ENCODE results near the gene MITD1.
"Not testable (repeated sequence)": the region's sequence is repeated elsewhere in the genome, so short reads cannot be mapped to it uniquely, and the experiment has no call there.

Gene MITD1

DNA sequence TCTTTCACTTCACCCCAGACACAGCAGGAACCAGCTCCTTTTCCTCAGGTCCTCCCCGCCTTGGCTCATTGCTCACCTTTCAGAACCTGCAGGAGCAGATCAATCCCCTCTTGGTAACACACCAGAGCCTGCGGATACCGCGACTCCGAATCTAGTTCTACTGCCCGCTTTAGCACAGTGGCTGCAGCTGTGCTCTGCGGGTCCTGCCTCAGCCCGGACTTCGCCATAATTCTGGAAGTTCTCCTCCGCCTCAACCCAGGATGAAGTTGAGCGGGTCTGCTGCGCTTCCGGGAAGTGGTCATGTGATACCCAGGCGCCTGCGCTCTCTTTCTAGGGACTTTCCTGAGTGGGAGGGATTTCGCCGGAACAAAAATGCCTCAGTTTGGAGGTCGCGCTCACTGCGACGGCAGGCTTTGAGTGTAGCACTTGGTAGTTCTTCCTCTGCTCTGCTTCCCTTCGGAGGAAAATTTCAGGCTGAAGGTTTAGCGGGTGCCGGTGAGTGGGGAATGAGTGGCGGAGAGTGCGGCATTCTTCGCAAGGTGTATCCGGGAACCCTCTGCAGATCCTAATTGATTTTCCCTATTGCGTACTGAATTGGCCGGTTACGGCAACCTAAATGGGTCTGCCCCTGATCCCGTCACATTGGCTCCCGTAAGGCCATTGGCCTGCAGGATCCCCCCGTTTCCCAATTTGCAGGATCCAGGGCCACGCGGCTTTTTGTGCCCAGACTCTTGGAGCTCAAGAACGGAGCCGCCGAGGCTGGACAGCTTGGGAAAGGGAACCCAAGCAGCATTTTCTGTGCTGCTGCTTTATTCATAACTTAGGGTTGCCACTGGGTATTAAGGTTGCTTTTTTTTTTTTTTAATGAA, at the start of gene MITD1, which contains the start of gene MRPL30:
MITD1 (minus strand) TSS at position 304 of the 869 bp plus-strand sequence; CDS start at position 227, 77 bp downstream.
MRPL30 (plus strand) TSS at position 430 of the 869 bp plus-strand sequence. CDS start 5,020 bp downstream, outside the sequence.
- DNase-seq: peak; percentile 88 to 92 (median 90)

DNA sequence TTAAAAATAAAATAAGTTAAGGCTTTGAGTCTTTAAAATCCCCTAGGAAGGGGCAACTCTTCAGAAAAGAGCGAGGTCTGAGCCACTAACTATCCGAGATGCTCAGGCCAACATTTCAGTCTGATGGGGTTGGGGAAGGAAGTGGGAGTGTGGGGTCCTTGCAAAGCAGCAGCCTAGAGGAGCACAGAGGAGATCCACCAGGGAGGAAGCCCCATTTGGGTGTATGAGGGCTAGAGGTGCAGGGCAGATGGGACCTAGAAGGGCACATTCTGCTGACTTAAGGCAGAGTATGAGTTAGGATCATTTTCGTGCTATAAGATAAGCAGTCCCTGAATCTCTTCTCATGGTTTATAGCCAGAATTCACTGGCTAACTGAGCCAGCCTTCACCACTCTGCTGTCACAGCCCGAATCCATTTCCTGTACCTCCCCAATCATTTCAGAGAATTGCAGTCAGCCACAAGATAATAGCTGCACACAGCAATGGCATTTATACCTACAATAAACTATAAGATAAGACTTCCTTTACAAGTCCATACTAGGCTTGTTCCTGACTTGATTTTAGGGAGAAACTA, 37.2 kb upstream of the MITD1 start:
- DNase-seq: no peak

DNA sequence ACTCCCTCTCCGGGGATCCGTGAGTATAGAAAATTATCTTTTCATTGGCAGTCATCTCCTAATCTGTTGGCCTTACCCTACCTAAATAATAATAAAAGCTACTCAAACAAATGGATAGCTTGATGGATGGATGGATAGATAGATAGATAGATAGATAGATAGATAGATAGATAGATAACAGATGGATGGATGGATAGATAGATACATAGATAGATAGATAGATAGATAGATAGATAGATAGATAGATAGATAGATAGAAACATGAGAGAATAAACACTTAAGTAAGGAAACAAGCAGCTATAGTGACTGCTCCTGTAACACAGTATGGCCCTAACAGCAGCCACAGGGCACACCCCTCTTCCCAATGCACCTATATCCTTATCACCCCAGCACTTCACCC, 35.2 kb upstream of the MITD1 start:
- DNase-seq: no peak

DNA sequence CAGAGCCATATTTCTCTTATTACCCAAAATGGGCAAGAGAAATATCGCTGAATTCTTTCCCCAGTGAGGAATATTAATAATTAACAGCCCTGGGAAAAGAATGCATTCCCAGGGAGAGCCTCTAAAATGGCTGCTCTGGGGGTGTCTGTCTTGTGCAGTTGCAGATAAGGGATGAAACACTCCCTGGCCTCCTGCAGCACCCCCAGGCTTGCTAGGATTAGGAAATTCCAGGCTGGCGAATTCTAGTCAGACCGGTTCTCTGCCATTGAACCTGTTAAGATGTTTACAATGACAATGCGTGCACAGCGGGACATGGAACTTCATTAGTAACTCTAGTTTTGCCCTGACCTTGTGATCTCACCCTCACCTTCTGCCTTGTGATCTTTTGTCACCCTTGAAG, 24.6 kb upstream of the MITD1 start:
- no peak for DNase-seq

DNA sequence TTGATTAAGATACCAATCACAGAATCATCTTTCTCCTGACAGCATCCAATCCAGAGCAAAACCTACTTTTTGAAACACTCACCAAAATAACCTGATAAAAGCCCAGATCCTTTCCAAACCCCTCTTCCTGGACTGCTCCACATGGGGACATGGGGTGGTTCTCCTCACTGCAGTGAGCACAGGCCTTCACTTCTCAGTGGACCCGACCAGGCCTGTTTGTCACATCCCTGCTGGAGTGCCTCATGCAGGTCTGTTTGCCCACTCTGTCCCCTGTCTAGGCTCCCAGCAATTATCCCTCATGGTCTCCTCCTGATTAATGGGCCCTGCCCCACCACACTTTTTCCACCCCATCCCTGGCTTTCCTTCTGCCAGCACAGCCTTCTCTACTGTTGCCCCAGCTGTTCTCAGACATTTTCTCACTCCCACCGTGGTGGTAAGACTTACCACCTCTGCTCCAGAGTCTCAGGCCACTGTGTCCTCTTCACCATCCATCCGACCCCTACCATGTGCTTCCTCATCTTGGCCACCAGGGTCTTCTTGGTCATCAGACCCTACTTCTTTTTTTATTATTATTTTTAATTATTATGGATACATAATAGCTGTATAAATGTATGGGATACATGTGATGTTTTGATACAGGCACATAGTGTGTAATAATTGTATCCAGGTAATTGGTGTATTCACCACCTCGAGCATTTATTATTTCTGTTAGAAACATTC, 21.3 kb upstream of the MITD1 start:
- no peak for DNase-seq

DNA sequence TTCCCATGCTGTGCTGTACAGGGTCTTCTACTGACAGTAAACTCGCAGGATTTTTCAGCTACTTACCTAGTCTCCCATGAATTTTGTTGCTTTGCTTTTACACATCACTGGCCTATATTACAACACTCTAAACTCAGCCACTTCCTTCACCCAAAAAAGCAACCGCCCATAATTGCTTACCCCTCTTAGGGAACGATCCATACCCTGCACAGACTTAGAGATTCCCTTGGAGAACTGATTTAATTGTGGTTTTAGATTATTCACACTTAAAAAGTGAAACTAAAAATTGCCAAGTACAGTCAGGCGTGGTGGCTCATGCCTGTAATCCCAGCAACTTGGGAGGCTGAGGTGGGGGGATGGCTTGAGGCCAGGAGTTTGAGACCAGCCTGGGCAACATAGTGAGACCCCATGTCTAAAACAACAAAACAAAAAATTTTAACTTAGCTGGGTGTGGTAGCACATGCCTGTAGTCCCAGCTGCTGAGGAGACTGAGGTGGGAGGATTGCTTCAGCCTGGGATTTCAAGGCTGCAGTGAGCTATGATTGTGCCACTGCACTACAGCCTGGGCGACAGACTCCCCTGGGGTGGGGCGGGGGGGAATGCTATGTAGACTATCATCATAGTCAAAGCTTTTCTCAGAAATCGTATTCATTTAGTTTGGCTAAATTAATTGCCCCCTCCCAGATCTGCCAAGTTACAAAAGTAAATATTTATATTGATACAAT, 19.4 kb upstream of the MITD1 start:
- DNase-seq: no peak

DNA sequence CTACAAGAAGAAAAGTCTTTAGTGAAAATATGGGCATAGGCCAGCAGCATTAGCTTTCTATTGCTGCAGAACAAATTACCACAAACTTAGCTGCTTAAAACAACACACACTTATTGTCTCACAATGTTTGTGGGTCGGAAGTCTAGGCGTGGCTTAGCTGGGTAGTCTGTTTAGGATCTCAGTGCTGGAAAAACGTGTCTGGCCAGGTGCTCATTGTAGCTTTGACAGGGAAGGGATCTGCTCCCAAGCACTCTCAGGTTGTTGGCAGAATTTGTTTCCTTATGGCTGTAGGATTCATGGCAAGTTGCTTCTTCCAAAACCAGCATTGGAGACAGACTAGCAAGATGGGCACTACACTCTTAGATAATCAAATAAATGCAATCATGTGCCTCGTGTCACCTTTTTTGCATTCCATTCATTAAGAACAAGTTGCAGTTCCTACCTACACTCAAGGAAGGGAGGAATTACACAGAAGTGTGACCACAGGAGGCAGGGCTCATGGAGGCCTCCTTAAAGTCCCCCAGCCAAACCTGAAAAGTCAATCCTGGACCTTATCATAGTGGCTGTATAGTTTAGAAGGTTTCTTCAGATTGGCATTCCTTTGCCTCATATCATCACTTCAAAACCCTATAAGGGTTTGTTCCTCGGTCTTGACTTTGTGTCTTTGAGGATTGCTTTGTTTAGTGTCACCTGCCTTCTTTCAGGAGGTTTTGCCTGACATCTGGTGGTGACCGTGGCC, 17.4 kb upstream of the MITD1 start:
- DNase-seq: no peak

DNA sequence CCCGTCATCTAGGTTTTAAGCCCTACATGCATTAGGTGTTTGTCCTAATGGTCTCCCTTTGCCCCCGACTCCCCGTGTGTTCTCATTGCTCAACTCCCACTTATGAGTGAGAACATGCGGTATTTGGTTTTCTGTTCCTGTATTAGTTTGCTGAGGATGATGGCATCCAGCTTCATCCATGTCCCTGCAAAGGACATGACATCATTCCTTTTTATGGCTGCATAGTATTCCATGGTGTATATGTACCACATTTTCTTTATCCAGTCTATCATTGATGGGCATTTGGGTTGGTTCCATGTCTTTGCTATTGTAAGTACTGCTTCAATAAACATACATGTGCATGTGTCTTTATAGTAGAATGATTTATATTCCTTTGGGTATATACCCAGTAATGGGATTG, 11.5 kb upstream of the MITD1 start:
- DNase-seq: not testable (repeated sequence)

DNA sequence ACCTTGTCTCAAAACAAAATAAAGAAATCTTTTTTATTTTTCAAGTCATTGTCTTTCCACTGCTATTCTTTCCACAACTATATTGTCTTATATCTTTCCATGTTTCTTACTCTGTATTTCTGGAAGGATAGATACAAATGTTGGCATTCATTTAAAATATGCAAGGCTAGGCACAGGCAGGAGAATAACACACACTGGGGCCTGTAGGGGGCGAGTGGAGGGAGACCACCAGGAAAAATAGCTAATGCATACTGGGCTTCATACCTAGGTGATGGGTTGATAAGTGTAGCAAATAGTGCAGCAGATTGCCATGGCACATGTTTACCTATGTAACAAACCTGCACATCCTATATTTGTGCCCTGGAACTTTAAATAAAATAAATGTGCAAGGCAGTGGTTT, 9.7 kb upstream of the MITD1 start:
- no peak for DNase-seq

DNA sequence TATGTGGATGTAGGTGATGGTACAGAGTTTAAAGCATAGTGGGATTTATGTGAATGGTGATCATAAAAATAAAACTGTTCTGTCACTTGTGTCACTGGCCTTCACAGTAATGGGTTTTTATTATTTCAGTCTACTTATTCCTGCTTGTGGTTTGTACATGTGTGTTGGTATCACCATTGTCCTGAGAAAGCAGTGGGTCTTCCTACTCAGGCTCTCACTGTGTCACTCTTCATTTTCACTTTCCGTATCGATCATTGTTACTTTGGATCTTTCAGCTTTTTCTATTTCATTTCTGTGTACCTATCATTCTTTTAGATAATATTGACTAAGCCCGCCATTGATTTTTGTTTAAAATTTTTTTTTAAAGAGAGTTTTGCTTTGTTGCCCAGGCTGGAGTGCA, 7.5 kb upstream of the MITD1 start:
- DNase-seq: no peak

DNA sequence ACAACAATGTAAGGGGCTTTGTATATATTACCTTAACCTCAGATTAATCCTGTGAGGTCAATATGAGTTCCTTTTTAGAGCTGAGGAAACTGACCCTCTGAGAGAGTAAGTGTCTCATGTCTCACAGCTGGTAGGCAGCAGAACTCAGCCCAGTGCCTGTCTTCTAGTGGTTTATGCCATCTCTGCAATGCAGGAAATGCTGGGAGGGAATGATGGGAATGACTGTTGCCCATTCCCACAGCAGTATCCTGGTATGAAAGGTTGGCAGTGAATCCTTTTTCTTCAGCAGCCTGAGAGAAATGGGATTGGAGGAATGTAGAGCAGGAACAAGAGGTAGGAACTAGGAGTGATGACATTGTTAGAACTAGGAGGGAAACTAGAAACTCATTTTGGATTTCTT, 6.2 kb upstream of the MITD1 start:
- DNase-seq: no peak

DNA sequence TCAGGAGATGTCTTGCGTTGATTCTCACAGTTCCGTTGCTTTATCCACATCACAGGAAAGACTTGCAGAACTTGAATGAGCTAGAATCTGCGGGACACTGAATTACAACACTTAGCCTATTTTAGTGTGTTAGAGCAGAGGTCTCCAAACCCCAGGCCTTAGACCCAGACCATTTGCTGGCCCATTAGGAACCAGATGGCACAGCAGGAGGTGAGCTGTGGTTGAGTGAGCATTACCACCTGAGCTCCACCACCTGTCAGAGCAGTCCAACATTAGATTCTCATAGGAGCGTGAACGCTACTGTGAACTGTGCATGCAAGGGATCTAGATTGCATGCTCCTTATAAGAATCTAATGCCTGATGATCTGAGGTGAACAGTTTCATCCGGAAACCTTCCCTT, 4.0 kb upstream of the MITD1 start:
- DNase-seq: no peak

DNA sequence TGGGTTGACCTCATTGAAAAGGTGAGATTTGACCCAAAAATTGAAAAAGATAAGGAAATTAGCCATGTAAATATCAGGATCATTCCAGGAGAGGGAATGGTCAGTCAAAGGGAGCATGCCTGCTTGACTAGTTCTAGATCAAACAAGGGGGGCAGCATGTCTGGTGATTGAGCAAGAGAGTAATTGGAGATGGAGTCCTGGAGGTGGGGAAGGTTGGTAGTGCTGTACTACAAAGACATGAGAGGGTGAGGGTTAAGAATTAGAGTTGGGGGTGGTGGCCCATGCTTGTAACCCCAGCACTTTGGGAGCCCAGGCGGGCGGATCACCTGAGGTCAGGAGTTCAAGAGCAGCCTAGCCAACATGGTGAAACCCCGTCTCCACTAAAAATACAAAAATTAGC, 2.2 kb upstream of the MITD1 start:
- no peak for DNase-seq

DNA sequence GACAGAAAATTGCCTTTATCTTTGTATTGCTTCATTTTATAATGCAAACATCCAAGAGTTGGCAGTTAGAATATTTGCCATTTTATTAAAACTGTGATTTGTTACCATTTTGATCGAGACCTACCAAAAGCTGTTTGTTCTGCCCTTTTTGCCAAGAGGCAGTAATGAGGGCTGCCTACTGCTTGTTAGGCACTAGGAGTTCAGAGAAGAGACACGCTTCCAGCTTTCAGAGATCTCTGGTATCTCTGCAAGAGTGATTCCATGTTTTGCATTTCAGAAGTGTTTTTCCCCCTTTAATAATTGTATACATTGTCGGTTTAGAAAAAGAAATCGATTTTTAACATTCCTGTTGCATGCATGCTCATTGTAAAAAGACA, 754 bp upstream of the MITD1 start:
- no peak for DNase-seq

DNA sequence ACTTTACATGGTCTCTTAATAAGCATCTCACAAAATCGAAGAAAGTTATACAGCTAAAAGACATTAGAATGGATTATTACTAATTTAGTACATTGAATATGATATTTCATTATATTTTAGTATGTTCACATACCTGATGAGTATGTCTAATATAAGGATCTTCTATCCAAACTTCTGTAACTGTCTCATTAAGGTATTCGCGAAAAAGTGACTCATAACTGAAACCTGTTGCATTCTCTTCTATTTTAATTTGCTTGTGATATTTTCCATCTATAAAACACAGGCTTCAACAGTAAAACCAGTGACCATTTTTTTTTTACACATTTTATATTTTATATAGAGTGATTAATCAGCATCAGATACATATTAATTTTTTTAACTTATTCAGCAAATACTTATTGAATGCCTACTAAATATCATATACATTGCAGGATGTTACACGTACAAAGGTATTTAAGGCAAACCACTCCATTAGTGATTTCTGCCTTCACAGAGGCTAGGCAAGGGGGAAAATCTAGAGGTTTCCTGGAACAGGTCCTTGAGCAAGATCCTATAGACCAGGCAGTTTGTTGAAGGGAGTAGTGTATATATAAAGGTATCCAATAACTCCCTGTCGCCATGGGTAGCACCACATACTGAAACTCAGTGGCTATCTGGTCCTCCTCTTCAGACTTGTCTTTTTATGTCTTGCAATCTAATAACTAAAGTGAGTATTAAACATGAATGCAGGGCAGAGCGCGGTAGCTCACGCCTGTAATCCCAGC, 9.3 kb downstream of the MITD1 start:
- no peak for DNase-seq

DNA sequence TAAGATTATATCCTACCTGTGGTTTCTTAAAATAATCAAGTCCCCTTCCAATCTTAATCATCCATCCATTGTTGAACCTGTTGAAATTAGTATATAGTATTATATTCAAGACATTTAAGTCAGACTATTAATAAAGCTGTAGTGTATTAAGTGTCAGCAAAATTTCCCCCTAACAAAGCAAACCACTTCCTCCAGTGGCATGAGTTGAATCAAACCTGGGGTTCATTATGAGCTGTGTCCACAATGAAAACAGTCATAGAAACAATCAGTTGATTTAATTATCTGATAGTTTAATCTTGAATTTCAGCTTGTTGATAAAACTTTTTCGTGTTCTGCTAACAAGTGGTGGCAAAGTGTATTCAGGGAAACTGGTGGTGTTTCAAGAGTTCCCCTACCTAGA, 11.3 kb downstream of the MITD1 start:
- no peak for DNase-seq

DNA sequence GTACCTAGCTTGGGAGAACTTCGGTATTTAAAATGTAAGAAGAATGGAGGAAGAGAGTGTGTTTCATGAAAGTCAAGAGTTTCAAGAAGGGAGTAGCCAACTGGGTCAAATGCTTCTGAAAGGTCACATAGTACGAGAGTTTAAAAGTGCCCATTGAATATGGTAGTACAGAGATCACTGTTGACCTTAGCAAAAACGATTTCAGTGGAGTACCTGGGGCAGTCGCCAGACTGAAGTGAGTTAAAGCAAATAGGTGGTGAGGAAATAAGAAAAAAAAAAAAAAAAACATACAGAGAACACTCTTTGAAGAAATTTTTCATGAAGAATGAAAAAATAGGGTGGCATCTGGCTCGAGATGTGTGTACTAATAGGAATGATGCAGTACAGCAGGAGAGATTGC, 14.6 kb downstream of the MITD1 start:
- no peak for DNase-seq

DNA sequence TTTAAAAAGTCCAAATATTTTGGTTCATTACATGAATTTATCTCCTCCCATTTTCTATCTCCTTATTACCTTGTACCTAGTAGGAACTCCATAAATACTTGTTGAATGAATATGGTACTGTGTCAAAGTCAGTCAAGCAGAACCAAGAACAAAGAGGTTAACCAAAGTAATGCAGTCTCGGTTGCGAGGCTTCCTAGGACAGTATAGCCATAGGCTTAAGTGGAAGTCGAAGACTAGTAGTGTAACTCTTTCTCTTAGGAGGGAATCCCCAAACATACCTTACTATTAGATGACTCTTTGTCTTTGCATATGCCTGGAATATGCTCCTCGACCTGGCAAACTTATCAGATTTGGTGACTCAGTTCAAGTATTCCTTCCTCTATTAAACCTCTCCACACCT, 21.3 kb downstream of the MITD1 start:
- no peak for DNase-seq

DNA sequence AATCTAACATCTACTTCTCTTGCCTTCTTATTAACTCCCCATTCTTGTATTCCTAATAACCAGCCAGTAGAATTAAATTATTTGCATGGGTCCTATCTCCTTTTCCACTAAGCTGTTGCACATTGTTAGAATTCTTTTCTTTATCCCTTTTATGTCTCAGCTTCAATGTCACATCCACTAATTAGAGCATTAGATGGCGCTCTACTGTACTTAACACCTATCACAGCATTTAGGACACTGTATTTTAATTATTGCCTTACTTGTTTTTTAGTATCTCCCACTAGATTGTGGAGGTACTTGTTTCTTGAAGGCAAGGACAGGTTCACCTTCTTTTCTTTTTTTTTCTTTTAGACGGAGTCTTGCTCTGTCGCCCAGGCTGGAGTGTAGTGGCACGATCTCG, 22.3 kb downstream of the MITD1 start:
- DNase-seq: no peak

DNA sequence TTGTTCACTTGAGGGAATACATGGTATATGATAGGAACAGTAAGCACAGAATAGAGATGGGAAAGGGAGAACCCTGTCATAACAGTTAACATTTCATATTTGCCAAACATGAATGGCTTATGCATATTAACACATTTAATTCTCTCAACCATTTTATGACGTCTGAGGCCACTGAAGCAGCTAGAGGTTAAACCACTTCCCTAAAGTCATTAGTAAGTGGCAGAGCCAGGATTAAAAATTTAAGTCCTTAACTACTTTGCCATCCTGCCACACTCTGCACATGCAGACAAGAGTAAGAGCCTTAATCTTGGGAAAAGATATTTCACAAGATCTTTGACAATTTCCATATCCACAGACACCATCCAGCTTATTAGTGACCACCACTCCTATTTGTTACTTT, 24.0 kb downstream of the MITD1 start:
- no peak for DNase-seq

DNA sequence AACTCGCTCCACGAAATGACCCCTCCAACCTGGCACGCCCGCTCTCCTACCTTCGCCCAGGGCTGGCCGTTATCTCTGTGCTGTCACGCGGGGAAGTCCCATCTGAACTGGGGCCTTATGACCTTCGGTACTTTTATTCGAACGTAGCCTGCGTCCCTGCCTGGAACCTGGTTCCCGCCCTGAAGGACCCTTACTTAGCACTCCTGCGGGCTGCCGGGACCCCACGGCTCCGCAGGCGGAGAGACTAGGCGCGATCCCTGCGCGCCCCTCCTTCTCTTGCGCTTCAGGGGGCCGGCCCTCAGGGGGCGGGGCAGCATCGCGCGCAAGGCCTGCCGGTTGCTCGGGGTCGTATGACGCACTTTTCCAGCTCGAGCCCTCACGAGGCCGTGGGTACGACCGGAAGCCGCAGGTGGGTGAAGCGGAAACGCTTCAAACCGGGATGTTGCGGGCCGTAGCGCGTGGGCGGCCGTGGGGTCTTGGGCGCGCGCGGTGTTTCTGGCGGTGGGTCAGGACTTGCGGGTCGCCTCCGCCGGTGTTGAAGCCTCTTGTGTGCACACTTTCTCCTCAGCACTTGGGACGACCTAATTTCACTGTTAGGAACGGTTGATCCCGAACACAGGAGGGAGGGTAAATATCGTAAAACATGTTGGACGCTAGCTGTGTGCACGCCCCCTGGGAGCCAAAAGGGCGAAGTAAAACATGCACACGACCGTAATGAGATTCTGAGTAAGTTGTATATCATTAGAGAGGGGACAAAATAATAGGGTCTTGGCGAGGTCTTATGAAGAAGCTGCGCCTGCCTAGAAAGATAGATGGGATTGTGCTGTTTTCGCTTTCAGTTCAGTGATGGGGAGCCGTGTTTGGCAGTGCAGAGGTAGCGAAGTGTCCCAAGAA, 26.0 kb downstream of the MITD1 start, which contains the start of the genes LIPT1 and TSGA10:
LIPT1 (plus strand) TSS at position 325 of the 894 bp plus-strand sequence. CDS start 6,991 bp downstream, outside the sequence.
TSGA10 (minus strand) TSS at position 300 of the 894 bp plus-strand sequence. CDS start 45,503 bp downstream, outside the sequence.
- peak; percentile 86 to 92 (median 90) for DNase-seq

Measured in stimulated activated naive CD4-positive, alpha-beta T cell (primary cell).